Ovary (tissue), 3 donors: ENCODE data around the gene GALK2.
A peak's percentile ranks its signal among the peaks of the same experiment; 100 is the strongest.

Experiments
- CTCF ChIP-seq, 3 donors: fragments of 450-650 bp in 2 of 3; fragments of 200-600 bp in 1 of 3; IDR thresholded peaks; one replicate each; pipeline versions ENCODE4 v1.5.1 to v1.8.0; 2016 to 2022; ENCODE audit warnings: antibody characterized with exemption in 3 of 3, mild to moderate bottlenecking in 1 of 3
- EP300 ChIP-seq: sonication (generic); formaldehyde crosslinking; IDR thresholded peaks from one replicate; pipeline ENCODE4 v1.6.1; 2017; ENCODE audit warnings: antibody characterized with exemption
- donor health status: DM: no; HTN: no; CAD: no.

DNA sequence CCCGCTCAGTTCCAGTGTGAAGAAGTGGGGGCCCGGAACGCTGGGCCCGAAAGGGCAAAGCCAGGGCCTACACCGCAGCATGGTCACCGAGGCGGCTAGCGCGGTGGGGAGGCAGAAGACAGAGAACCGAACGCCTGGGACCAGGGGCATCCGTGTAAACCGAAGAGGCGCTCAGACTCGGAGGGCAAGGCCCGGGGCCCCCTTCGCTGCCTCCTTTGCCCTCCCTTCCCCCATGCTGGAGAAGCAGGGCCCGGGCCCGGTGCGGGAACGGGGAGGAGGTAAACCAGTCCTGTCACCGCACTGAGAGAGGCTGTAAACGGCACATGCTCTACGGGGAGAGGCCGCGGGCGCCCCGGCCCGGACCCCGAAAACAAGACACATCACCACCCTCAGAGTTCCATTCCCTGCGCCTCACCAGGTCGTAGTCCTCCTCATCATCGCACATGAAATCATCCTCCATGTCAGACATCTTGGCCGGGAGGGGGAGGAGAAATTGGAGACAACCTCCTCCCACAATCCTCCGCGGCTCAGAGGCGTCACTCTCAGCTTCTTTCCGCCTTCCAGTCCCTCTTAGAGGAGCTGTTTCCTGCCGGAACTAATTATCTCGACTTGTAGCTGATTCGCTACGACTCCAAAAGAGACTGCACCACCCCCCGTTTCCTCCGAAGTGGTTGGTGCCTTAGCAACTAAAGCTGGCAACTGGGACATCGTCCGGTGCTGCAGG, 14.8 kb upstream of the GALK2 start, which contains the start of gene COPS2:
- TF ChIP-seq CTCF (IDR thresholded peaks at IDR 0.05), result peak in 1 of 3 donors; percentile 25
- TF ChIP-seq EP300, result no peak
